MM.1S (cell line): ENCODE measurements around the gene NEBL.

Experiments
- CTCF ChIP-seq: fragments of 300-600 bp; sonication (generic); IDR thresholded peaks from 2 replicates; pipeline ENCODE4 v1.5.1; 2016; ENCODE audit warnings: antibody characterized with exemption, low read length, mixed read lengths
- EZH2 ChIP-seq: fragments of 300-600 bp; sonication (generic); optimal IDR thresholded peaks from 2 replicates; pipeline ENCODE3; 2017; ENCODE audit warnings: low read depth, mild to moderate bottlenecking, antibody characterized with exemption, low read length, mixed read lengths
- EZH2phosphoT487 ChIP-seq: fragments of 300-600 bp; sonication (generic); IDR thresholded peaks from 2 replicates; pipeline ENCODE4 v1.6.1; 2018; ENCODE audit warnings: antibody characterized with exemption, low read length

- TF ChIP-seq CTCF (no peak), EZH2 (no peak), EZH2phosphoT487 (no peak)
These were observed 11.3 kb upstream of the NEBL start for GRCh38 chr10:20908391-20908790.
